Left lobe of liver (tissue), 1 donor: ENCODE measurements around the gene WBP11. TPM values are rescaled to one million over a fixed set of nuclear protein-coding genes. Genes with fewer than 3 reads are reported as not detected.

ENCODE experiments used
- total RNA-seq: library from RNA; stranded (reverse); gene quantifications from one replicate; pipeline ENCODE4 v1.2.1, GENCODE V29; 2021
- donor health status: DM: no; HTN: yes; CAD: no.

Gene WBP11
- total RNA-seq, 1 donor from 2014 or later: 15.9 TPM

Other genes with a start within 250 kb of the WBP11 start
- 2.5 TPM for gene PLBD1, start 235.6 kb downstream of the WBP11 start, total RNA-seq
- not detected for gene GUCY2C, start 106.9 kb downstream of the WBP11 start, total RNA-seq
- gene C12orf60, start 192 bp upstream of the WBP11 start, total RNA-seq: 0.33 TPM
- gene SMCO3, start 10.7 kb upstream of the WBP11 start, total RNA-seq: 0.53 TPM
- 27.5 TPM for gene ART4, start 40.0 kb upstream of the WBP11 start, total RNA-seq
- gene MGP, start 82.4 kb upstream of the WBP11 start, total RNA-seq: 5.5 TPM
- gene ERP27, start 135.1 kb upstream of the WBP11 start, total RNA-seq: 0.30 TPM
- gene ARHGDIB, start 158.1 kb upstream of the WBP11 start, total RNA-seq: 22.3 TPM
- gene PDE6H, start 169.6 kb upstream of the WBP11 start, total RNA-seq: not detected